HepG2 (cell line): ENCODE measurements around the gene HPCAL4. TPM values are rescaled to one million over a fixed set of nuclear protein-coding genes. Genes with fewer than 3 reads are reported as not detected.

Experiments
- ATAC-seq: fragments of 200-7000 bp; cut with Tn5 transposase; 3 replicates; pipeline ENCODE4 v1.9.1; 2020; ENCODE audit warnings: mild to moderate bottlenecking, moderate library complexity
- BruUV-seq: library from RNA; stranded (reverse); fragments of 400-500 nt; replicated peaks from 2 replicates; lab custom pipeline; 2021; lab: Mats Ljungman, UMichigan
- CTCF ChIA-PET: fragments of 300-600 bp; formaldehyde crosslinking; extraction: SDS; loops from one replicate; lab custom pipeline; 2021; ENCODE audit warnings: low total read pairs, inconsistent platforms, low intra/inter-chr PET ratio; lab: Yijun Ruan, JAX
- POLR2A ChIA-PET: fragments of 350-600 bp; sonication (Branson Sonifier 250); formaldehyde crosslinking; loops from one replicate; lab custom pipeline; 2020; ENCODE audit warnings: antibody characterized with exemption, inconsistent platforms; lab: Yijun Ruan, JAX
- DNase-seq: peaks from one replicate; pipeline ENCODE4 v3.0.0-alpha.2; 2015; ENCODE audit warnings: low spot score
- FAIRE-seq: peaks from 3 replicates; lab custom pipeline; 2011; peaks lifted over from hg19 to GRCh38; lab: Jason Lieb, UNC
- H2AFZ ChIP-seq: one replicate; pipeline ENCODE4 v1.6.1; 2011; ENCODE audit warnings: low read length, inconsistent platforms
- H3K27ac ChIP-seq: fragments of 300-600 bp; 3 replicates; pipeline ENCODE4 v1.8.0; 2011; ENCODE audit warnings: mixed run types, mild to moderate bottlenecking, mixed read lengths, low read length, inconsistent platforms; ENCODE audit not compliant: insufficient read depth; ENCODE audit errors: extremely low read length
- H3K27me3 ChIP-seq, 2 experiments: fragments of 200-600 bp in 1 of 2; 2 replicates in 1 of 2; 3 replicates in 1 of 2; pipeline versions ENCODE4 v1.6.0 to v1.8.0; 2011; ENCODE audit warnings: low read length in 2 of 2, mild to moderate bottlenecking in 2 of 2, moderate library complexity in 2 of 2, inconsistent platforms in 1 of 2; ENCODE audit not compliant: insufficient read depth in 2 of 2, control insufficient read depth in 1 of 2
- H3K36me3 ChIP-seq, 2 experiments: fragments of 200-600 bp in 1 of 2; replicated peaks in 1 of 2; 2 replicates in 1 of 2; 3 replicates in 1 of 2; pipeline versions ENCODE4 v1.5.1 to v1.8.0; 2011; ENCODE audit warnings: low read length in 2 of 2, inconsistent platforms in 1 of 2; ENCODE audit not compliant: insufficient read depth in 2 of 2, control insufficient read depth in 1 of 2
- H3K4me1 ChIP-seq: 2 replicates; pipeline ENCODE4 v1.5.1; 2012; ENCODE audit warnings: low read length, inconsistent platforms; ENCODE audit not compliant: insufficient read depth
- H3K4me2 ChIP-seq: 2 replicates; pipeline ENCODE4 v1.6.0; 2011; ENCODE audit warnings: low read depth, low read length, inconsistent platforms
- H3K4me3 ChIP-seq, 3 experiments: fragments of 200-600 bp in 1 of 3; sonication (generic), shearing (Covaris generic) in 1 of 3; replicated peaks in 1 of 3; 2 replicates each; pipeline ENCODE4 v1.5.1; 2011 to 2016; ENCODE audit warnings: low read length in 3 of 3, inconsistent platforms in 2 of 3, low read depth in 2 of 3, mild to moderate bottlenecking in 2 of 3, control low read depth in 1 of 3, mixed read lengths in 1 of 3; ENCODE audit not compliant: insufficient read depth in 1 of 3
- H3K79me2 ChIP-seq: one replicate; pipeline ENCODE4 v1.6.1; 2011; ENCODE audit warnings: low read length, inconsistent platforms; ENCODE audit not compliant: insufficient read depth
- H3K9ac ChIP-seq: 2 replicates; pipeline ENCODE4 v1.6.0; 2011; ENCODE audit warnings: mild to moderate bottlenecking, low read depth, low read length, inconsistent platforms; ENCODE audit not compliant: insufficient read depth
- H3K9me3 ChIP-seq: 2 replicates; pipeline ENCODE4 v1.5.1; 2012; ENCODE audit warnings: mild to moderate bottlenecking, low read length
- H4K20me1 ChIP-seq: 2 replicates; pipeline ENCODE4 v1.6.0; 2011; ENCODE audit warnings: inconsistent platforms, mild to moderate bottlenecking, low read length, moderate library complexity; ENCODE audit not compliant: insufficient read depth
- CAMTA2 ChIP-seq: sonication (generic); formaldehyde crosslinking; IDR thresholded peaks from 2 replicates; pipeline ENCODE4 v1.4.0; 2020; ENCODE audit warnings: mild to moderate bottlenecking, missing genetic modification reagents, borderline replicate concordance
- FOXJ3 ChIP-seq: sonication (generic); formaldehyde crosslinking; IDR thresholded peaks from 2 replicates; pipeline ENCODE4 v1.4.0; 2020; ENCODE audit warnings: missing genetic modification reagents, mild to moderate bottlenecking, borderline replicate concordance
- MIXL1 ChIP-seq: IDR thresholded peaks from 2 replicates; pipeline ENCODE4 v1.6.1; 2016
- NFKBIZ ChIP-seq: IDR thresholded peaks from 2 replicates; pipeline ENCODE4 v1.6.1; 2018; ENCODE audit warnings: missing genetic modification reagents, missing compliant biosample characterization
- SALL2 ChIP-seq: sonication (generic); formaldehyde crosslinking; IDR thresholded peaks from 2 replicates; pipeline ENCODE4 v1.8.1; 2023; ENCODE audit warnings: mild to moderate bottlenecking, missing genetic modification reagents, inconsistent platforms
- SNAPC4 ChIP-seq: sonication (generic); formaldehyde crosslinking; IDR thresholded peaks from 2 replicates; pipeline ENCODE4 v1.4.0; 2020; ENCODE audit warnings: mild to moderate bottlenecking, missing genetic modification reagents
- SOX13 ChIP-seq, 3 experiments: fragments of 450-650 bp in 1 of 3; sonication (generic) in 1 of 3; formaldehyde crosslinking in 1 of 3; IDR thresholded peaks in 2 of 3; conservative IDR thresholded peaks in 1 of 3; 2 replicates each; pipeline versions ENCODE4 v1.5.0 to v1.6.1; 2016 to 2020; ENCODE audit warnings: antibody characterized with exemption in 1 of 3, mild to moderate bottlenecking in 1 of 3, missing compliant biosample characterization in 1 of 3, missing genetic modification reagents in 1 of 3, moderate library complexity in 1 of 3
- TOPORS ChIP-seq: sonication (generic); formaldehyde crosslinking; IDR thresholded peaks from 2 replicates; pipeline ENCODE4 v1.8.0; 2023; ENCODE audit warnings: mild to moderate bottlenecking, missing genetic modification reagents
- ZMAT3 ChIP-seq: sonication (generic); formaldehyde crosslinking; conservative IDR thresholded peaks from 2 replicates; pipeline ENCODE4 v1.7.0; 2021; ENCODE audit warnings: missing genetic modification reagents
- ZNF720 ChIP-seq: sonication (generic); formaldehyde crosslinking; IDR thresholded peaks from 2 replicates; pipeline ENCODE4 v1.4.0; 2020; ENCODE audit warnings: missing genetic modification reagents
- ZNF737 ChIP-seq: sonication (generic); formaldehyde crosslinking; IDR thresholded peaks from 2 replicates; pipeline ENCODE4 v1.5.0; 2020; ENCODE audit warnings: missing genetic modification reagents, mild to moderate bottlenecking, borderline replicate concordance
- ZNF761 ChIP-seq: sonication (generic); formaldehyde crosslinking; conservative IDR thresholded peaks from 2 replicates; pipeline ENCODE4 v1.4.0; 2020; ENCODE audit warnings: mild to moderate bottlenecking, missing genetic modification reagents
- WGBS: methylation state at CpG from one replicate; pipeline ENCODE4 v1.1.6; 2017; ENCODE audit warnings: low lambda C conversion rate; 5-methylcytosine and 5-hydroxymethylcytosine counted together
- in situ Hi-C: cut with HindIII; loops from 2 replicates; pipeline ENCODE4 v1.10.0; 2017; ENCODE audit warnings: low pct_unique_long_range_greater_than_20kb; ENCODE audit not compliant: extremely low pct_ligation_motif_present
- intact Hi-C: fragments of 100-400 bp; cut with micrococcal nuclease; formaldehyde crosslinking; loops from one replicate; pipeline ENCODE4 v1.10.0; 2022; ENCODE audit not compliant: unreplicated experiment
- polyA plus RNA-seq, 8 experiments: library from polyadenylated mRNA; depleted of rRNA in 3 of 8; stranded (reverse) in 7 of 8; unstranded in 1 of 8; fragments of >200 nt; fragmentation: Illumina TruSeq in 4 of 8; extraction: Trizol in 4 of 8; gene quantifications; 2 replicates each; pipeline versions ENCODE4 v1.2.1 to v1.2.3, GENCODE V29; 2011 to 2016; ENCODE audit warnings: low read depth in 4 of 8, missing spikeins in 1 of 8, mixed read lengths in 1 of 8; ENCODE audit not compliant: insufficient read depth in 1 of 8
- total RNA-seq, 5 experiments: library from RNA; depleted of rRNA; stranded (reverse); fragments of >200 nt; fragmentation: Illumina TruSeq; extraction: Trizol; gene quantifications; 2 replicates each; pipeline ENCODE4 v1.2.3, GENCODE V29; 2016; ENCODE audit warnings: low read depth in 1 of 5

HPCAL4 gene
- total and polyA plus RNA-seq, 2 of the 13 experiments (the other 11 are each of a cell fraction or from before 2014, with no cell fraction given): not detected

- no peak for TF ChIP-seq ZNF761 (CRISPR knock-in tag)
- no peak for TF ChIP-seq SALL2 (CRISPR knock-in tag)
- no peak for TF ChIP-seq SOX13 (IDR thresholded peaks at IDR 0.05)
- no peak for TF ChIP-seq SOX13 (CRISPR knock-in tag; conservative IDR thresholded peaks at IDR 0.05 in 1 of 2, IDR thresholded peaks at IDR 0.05 in 1 of 2)
- no peak for TF ChIP-seq ZNF737 (CRISPR knock-in tag)
- no peak for TF ChIP-seq SNAPC4
- TF ChIP-seq ZNF720 (CRISPR knock-in tag): no peak
- TF ChIP-seq MIXL1 (CRISPR knock-in tag): no peak
- no peak for TF ChIP-seq TOPORS (CRISPR knock-in tag)
- no peak for TF ChIP-seq CAMTA2 (CRISPR knock-in tag)
- no peak for TF ChIP-seq NFKBIZ (CRISPR knock-in tag)
- TF ChIP-seq ZMAT3 (CRISPR knock-in tag): no peak
- TF ChIP-seq FOXJ3 (CRISPR knock-in tag): no peak
- Histone ChIP-seq H3K9me3 (no peaks in the 10 kb centered on the region), H2AFZ (no peak overlapping the region), H3K27me3 (peaks cover 3 to 28% of the 10 kb centered on the region in 2 experiments; a peak in 4 of 5 replicates), H3K27ac (no peak overlapping the region), H4K20me1 (no peaks in the 10 kb centered on the region), H3K36me3 (no peaks in the 10 kb centered on the region), H3K4me1 (no peaks in the 10 kb centered on the region), H3K9ac (no peak overlapping the region), H3K4me3 (no peak overlapping the region), H3K79me2 (no peaks in the 10 kb centered on the region), H3K4me2 (no peak overlapping the region)
- WGBS: 11% methylated on average over 1 of the region's 2 CpGs
- DNase-seq (no peak), ATAC-seq (no peak), FAIRE-seq (no peak)
- in situ Hi-C loops: no loop called here
- CTCF ChIA-PET: no interaction called here
- intact Hi-C loops: no loop called here
- POLR2A ChIA-PET: no interaction called here
- BruUV-seq: no TSS peak
Measured at GRCh38 chr1:39648496-39648895, 42.7 kb downstream of the HPCAL4 start.
